Sigmoid colon (tissue), 4 donors: ENCODE data around the gene CD84.

ENCODE experiments used
- CTCF ChIP-seq, 4 experiments: fragments of 450-650 bp in 3 of 4; fragments of 200-600 bp in 1 of 4; IDR thresholded peaks; one replicate each; pipeline ENCODE4 v1.5.1; 2016 to 2019; ENCODE audit warnings: antibody characterized with exemption in 4 of 4, mild to moderate bottlenecking in 3 of 4, moderate library complexity in 2 of 4
- EP300 ChIP-seq, 4 donors: sonication (generic); formaldehyde crosslinking; IDR thresholded peaks; one replicate each; pipeline ENCODE4 v1.6.1; 2017; ENCODE audit warnings: antibody characterized with exemption in 4 of 4
- POLR2AphosphoS5 ChIP-seq, 4 donors: sonication (generic); formaldehyde crosslinking; IDR thresholded peaks; one replicate each; pipeline ENCODE4 v1.6.1; 2017; ENCODE audit warnings: antibody characterized with exemption in 4 of 4

- no peak for TF ChIP-seq CTCF (IDR thresholded peaks at IDR 0.05)
- no peak for TF ChIP-seq POLR2AphosphoS5 (IDR thresholded peaks at IDR 0.05)
- TF ChIP-seq EP300 (IDR thresholded peaks at IDR 0.05) = no peak
These were observed 44.6 kb upstream of the CD84 start for GRCh38 chr1:160623862-160624261.
